ENCODE results near the gene WDFY4. TPM values are rescaled to one million over a fixed set of nuclear protein-coding genes. Genes with fewer than 3 reads are reported as not detected.

The WDFY4 gene
- total RNA-seq, 1 experiment from 2014 or later = not detected

- ChIA-PET CTCF (no interaction called here), POLR2A (ENCODE audit: unreplicated experiment) (no interaction called here)
- Histone ChIP-seq H3K4me3 (no peak overlapping the region), H3K9me2 (ENCODE audit: insufficient read depth) (no peaks in the 10 kb centered on the region), H2AFZ (no peak overlapping the region), H3F3A (ENCODE audit: insufficient read depth, low read depth) (no peaks in the 10 kb centered on the region), H3K9me3 (ENCODE audit: insufficient read depth, low read depth) (no peaks in the 10 kb centered on the region), H3K36me3 (ENCODE audit: low read depth) (no peaks in the 10 kb centered on the region), H3K27ac (no peak overlapping the region), H3K4me2 (no peak overlapping the region), H3K79me2 (ENCODE audit: low read depth) (no peaks in the 10 kb centered on the region), H3K4me1 (replicated peaks; ENCODE audit: insufficient read depth) (no peaks in the 10 kb centered on the region), H4K20me1 (ENCODE audit: insufficient read depth) (no peaks in the 10 kb centered on the region), H3K27me3 (ENCODE audit: insufficient read depth, low read depth) (peaks cover 87% of the 10 kb centered on the region)
- no peak for DNase-seq
- TF ChIP-seq CTCF (conservative IDR thresholded peaks at IDR 0.05) = no peak
- TF ChIP-seq EZH2 (IDR thresholded peaks at IDR 0.05; ENCODE audit: low read depth) = no peak
- intact Hi-C loops (cut with micrococcal nuclease; ENCODE audit: unreplicated experiment) = no loop called here
- BruUV-seq (replicated peaks) = no TSS peak
Measured at GRCh38 chr10:48731141-48731540, 46.5 kb downstream of the WDFY4 start.

- Histone ChIP-seq H3K79me2 (ENCODE audit: low read depth) (no peaks in the 10 kb centered on the region), H3K4me1 (replicated peaks; ENCODE audit: insufficient read depth) (no peaks in the 10 kb centered on the region), H3K9me3 (ENCODE audit: insufficient read depth, low read depth) (no peaks in the 10 kb centered on the region), H3K36me3 (ENCODE audit: low read depth) (no peaks in the 10 kb centered on the region), H3K4me3 (no peak overlapping the region), H4K20me1 (ENCODE audit: insufficient read depth) (no peaks in the 10 kb centered on the region), H2AFZ (no peak overlapping the region), H3K4me2 (no peak overlapping the region), H3K27ac (no peak overlapping the region), H3K27me3 (ENCODE audit: insufficient read depth, low read depth) (peaks cover 87% of the 10 kb centered on the region), H3F3A (ENCODE audit: insufficient read depth, low read depth) (no peaks in the 10 kb centered on the region), H3K9me2 (ENCODE audit: insufficient read depth) (no peaks in the 10 kb centered on the region)
- ChIA-PET CTCF (no interaction called here), POLR2A (ENCODE audit: unreplicated experiment) (no interaction called here)
- no peak for TF ChIP-seq CTCF (conservative IDR thresholded peaks at IDR 0.05)
- no peak for TF ChIP-seq EZH2 (IDR thresholded peaks at IDR 0.05; ENCODE audit: low read depth)
- DNase-seq = no peak
- no TSS peak for BruUV-seq (replicated peaks)
- intact Hi-C loops (cut with micrococcal nuclease; ENCODE audit: unreplicated experiment) = no loop called here
Measured at GRCh38 chr10:48731654-48732053, 47.0 kb downstream of the WDFY4 start.

GRCh38 chr10:48733329-48733728, 48.7 kb downstream of the WDFY4 start:
- Histone ChIP-seq H3K27ac (no peak overlapping the region), H3K36me3 (ENCODE audit: low read depth) (no peaks in the 10 kb centered on the region), H3F3A (ENCODE audit: insufficient read depth, low read depth) (no peaks in the 10 kb centered on the region), H4K20me1 (ENCODE audit: insufficient read depth) (no peaks in the 10 kb centered on the region), H3K4me1 (replicated peaks; ENCODE audit: insufficient read depth) (no peaks in the 10 kb centered on the region), H2AFZ (no peak overlapping the region), H3K4me3 (no peak overlapping the region), H3K79me2 (ENCODE audit: low read depth) (no peaks in the 10 kb centered on the region), H3K9me3 (ENCODE audit: insufficient read depth, low read depth) (no peaks in the 10 kb centered on the region), H3K27me3 (ENCODE audit: insufficient read depth, low read depth) (peaks cover 88% of the 10 kb centered on the region), H3K9me2 (ENCODE audit: insufficient read depth) (no peaks in the 10 kb centered on the region), H3K4me2 (no peak overlapping the region)
- no peak for TF ChIP-seq EZH2 (IDR thresholded peaks at IDR 0.05; ENCODE audit: low read depth)
- TF ChIP-seq CTCF (conservative IDR thresholded peaks at IDR 0.05) = no peak
- intact Hi-C loops (cut with micrococcal nuclease; ENCODE audit: unreplicated experiment) = no loop called here
- no peak for DNase-seq
- BruUV-seq (replicated peaks) = no TSS peak
- ChIA-PET CTCF (no interaction called here), POLR2A (ENCODE audit: unreplicated experiment) (no interaction called here)

Data from PC-9 (cell line).